K562 (cell line): ENCODE results near the gene PSG4. TPM values are rescaled to one million over a fixed set of nuclear protein-coding genes. Genes with fewer than 3 reads are reported as not detected.
"Not testable (repeated sequence)": the region's sequence is repeated elsewhere in the genome, so short reads cannot be mapped to it uniquely, and the experiment has no call there.

Source experiments
- ATAC-seq: fragments of 200-7000 bp; cut with Tn5 transposase; 3 replicates; pipeline ENCODE4 v1.9.1; 2020; ENCODE audit warnings: moderate library complexity
- BruUV-seq: library from RNA; stranded (reverse); fragments of 400-500 nt; replicated peaks from 2 replicates; lab custom pipeline; 2021; lab: Mats Ljungman, UMichigan
- CTCF ChIA-PET: fragments of 300-600 bp; formaldehyde crosslinking; extraction: SDS; loops from one replicate; lab custom pipeline; 2021; ENCODE audit warnings: low intra/inter-chr PET ratio; lab: Yijun Ruan, JAX
- POLR2A ChIA-PET: fragments of 300-600, 350-650 bp; sonication (Branson Sonifier 250); formaldehyde crosslinking; extraction: SDS; loops from one replicate; lab custom pipeline; 2021; ENCODE audit warnings: antibody characterized with exemption, inconsistent platforms; lab: Yijun Ruan, JAX
- DNase-seq, 4 experiments: peaks; one replicate each; pipeline versions ENCODE4 v3.0.0 to v3.0.0-alpha.2; 2011 to 2018; ENCODE audit warnings: low spot score in 3 of 4, mixed read lengths in 3 of 4; ENCODE audit errors: extremely low read depth in 1 of 4
- FAIRE-seq: peaks from 2 replicates; lab custom pipeline; 2011; peaks lifted over from hg19 to GRCh38; lab: Jason Lieb, UNC
- H2AFZ ChIP-seq: 2 replicates; pipeline ENCODE4 v1.6.0; 2011; ENCODE audit warnings: low read depth, low read length, control low read depth, inconsistent platforms
- H3K27ac ChIP-seq: fragments of 200-600 bp; 3 replicates; pipeline ENCODE4 v1.8.0; 2011; ENCODE audit warnings: low read depth, mild to moderate bottlenecking, control low read depth, inconsistent platforms, low read length, moderate library complexity, mixed read lengths; ENCODE audit errors: extremely low read depth
- H3K27me3 ChIP-seq, 2 experiments: fragments of 300-600 bp in 1 of 2; 2 replicates in 1 of 2; 3 replicates in 1 of 2; pipeline versions ENCODE4 v1.6.0 to v1.8.0; 2011; ENCODE audit warnings: inconsistent platforms in 2 of 2, low read length in 2 of 2, mild to moderate bottlenecking in 1 of 2, mixed read lengths in 1 of 2, moderate library complexity in 1 of 2; ENCODE audit not compliant: control insufficient read depth in 2 of 2, insufficient read depth in 2 of 2
- H3K36me3 ChIP-seq: fragments of 300-600 bp; 3 replicates; pipeline ENCODE4 v1.8.0; 2011; ENCODE audit warnings: mild to moderate bottlenecking, low read length, inconsistent platforms; ENCODE audit not compliant: control insufficient read depth, insufficient read depth
- H3K4me1 ChIP-seq, 2 experiments: fragments of 200-600 bp in 1 of 2; replicated peaks in 1 of 2; 2 replicates in 1 of 2; 3 replicates in 1 of 2; pipeline versions ENCODE4 v1.5.1 to v1.8.0; 2011; ENCODE audit warnings: inconsistent platforms in 2 of 2, low read length in 2 of 2, mild to moderate bottlenecking in 1 of 2, mixed read lengths in 1 of 2, moderate library complexity in 1 of 2; ENCODE audit not compliant: control insufficient read depth in 2 of 2, insufficient read depth in 2 of 2
- H3K4me2 ChIP-seq: 2 replicates; pipeline ENCODE4 v1.6.1; 2011; ENCODE audit warnings: low read length, control low read depth, inconsistent platforms, mixed read lengths; ENCODE audit not compliant: insufficient read depth
- H3K4me3 ChIP-seq: fragments of 200-600 bp; sonication (generic), shearing (Covaris generic); 2 replicates; pipeline ENCODE4 v1.5.1; 2016; ENCODE audit warnings: control low read depth, inconsistent platforms
- H3K79me2 ChIP-seq: fragments of 200-600 bp; 3 replicates; pipeline ENCODE4 v1.8.0; 2011; ENCODE audit warnings: low read length, inconsistent platforms; ENCODE audit not compliant: control insufficient read depth, insufficient read depth
- H3K9ac ChIP-seq, 2 experiments: 2 replicates each; pipeline versions ENCODE4 v1.6.0 to v1.6.1; 2011; ENCODE audit warnings: low read depth in 2 of 2, low read length in 2 of 2, control low read depth in 1 of 2, inconsistent platforms in 1 of 2, mild to moderate bottlenecking in 1 of 2, mixed read lengths in 1 of 2; ENCODE audit not compliant: insufficient read depth in 1 of 2
- H3K9me1 ChIP-seq: one replicate; pipeline ENCODE4 v1.6.0; 2011; ENCODE audit warnings: inconsistent platforms, mild to moderate bottlenecking, low read length, moderate library complexity; ENCODE audit not compliant: control insufficient read depth, insufficient read depth
- H3K9me3 ChIP-seq: replicated peaks from 2 replicates; pipeline ENCODE4 v1.5.1; 2011; ENCODE audit warnings: low read depth, low read length, inconsistent platforms; ENCODE audit not compliant: control insufficient read depth, insufficient read depth
- H4K20me1 ChIP-seq: replicated peaks from 2 replicates; pipeline ENCODE4 v1.6.1; 2011; ENCODE audit warnings: low read length, inconsistent platforms, mixed read lengths; ENCODE audit not compliant: control insufficient read depth, insufficient read depth
- HCFC1 ChIP-seq: IDR thresholded peaks from 2 replicates; pipeline ENCODE4 v1.6.1; 2012; ENCODE audit warnings: low read depth, low read length, improper control_type of control experiment
- NR3C1 ChIP-seq: sonication (generic); formaldehyde crosslinking; IDR thresholded peaks from 2 replicates; pipeline ENCODE4 v1.8.1; 2022; ENCODE audit warnings: missing genetic modification reagents
- RBM15 ChIP-seq: fragments of 200-400 bp; formaldehyde crosslinking; IDR thresholded peaks from 2 replicates; pipeline ENCODE4 v1.6.1; 2018; ENCODE audit warnings: mild to moderate bottlenecking, low read length, moderate library complexity; ENCODE audit not compliant: insufficient read depth
- RFX1 ChIP-seq: fragments of 450-650 bp; IDR thresholded peaks from 2 replicates; pipeline ENCODE4 v1.6.1; 2016; ENCODE audit warnings: mild to moderate bottlenecking, moderate library complexity
- RFX5 ChIP-seq: IDR thresholded peaks from 2 replicates; pipeline ENCODE4 v1.6.1; 2011; ENCODE audit warnings: low read depth, mild to moderate bottlenecking, improper control_type of control experiment, low read length
- TARDBP ChIP-seq: fragments of 450-650 bp; IDR thresholded peaks from 2 replicates; pipeline ENCODE4 v1.6.1; 2016
- ZNF121 ChIP-seq: sonication (generic); formaldehyde crosslinking; conservative IDR thresholded peaks from 2 replicates; pipeline ENCODE4 v1.8.0; 2022; ENCODE audit warnings: missing genetic modification reagents
- ZNF133 ChIP-seq: fragments of 250-450 bp; sonication (Bioruptor Pico); IDR thresholded peaks from 2 replicates; pipeline ENCODE4 v1.4.0; 2020; ENCODE audit warnings: mild to moderate bottlenecking
- ZNF165 ChIP-seq: fragments of 250-450 bp; sonication (Bioruptor Pico); IDR thresholded peaks from 2 replicates; pipeline ENCODE4 v1.4.0; 2020; ENCODE audit warnings: borderline replicate concordance
- WGBS: fragments of 100-300 bp; shearing (Covaris generic); methylation state at CpG from one replicate; pipeline ENCODE4 v1.1.6; 2016; ENCODE audit warnings: low coverage, mixed read lengths; ENCODE audit not compliant: insufficient coverage; ENCODE audit errors: missing lambda C conversion rate; 5-methylcytosine and 5-hydroxymethylcytosine counted together
- in situ Hi-C: fragments of 300-500 bp; cut with MboI; formaldehyde crosslinking; loops from 4 replicates; pipeline ENCODE4 v1.15.0; 2018; ENCODE audit warnings: inconsistent platforms, mixed read lengths
- intact Hi-C: fragments of 100-400 bp; cut with micrococcal nuclease; formaldehyde crosslinking; loops from 2 replicates; pipeline ENCODE4 v1.14.2; 2022
- polyA plus RNA-seq, 8 experiments: library from polyadenylated mRNA; depleted of rRNA in 4 of 8; stranded (reverse) in 5 of 8; unstranded in 3 of 8; fragments of >200 nt; fragmentation: Nextera tagmentation in 2 of 8; fragmentation: Illumina TruSeq in 1 of 8; extraction: Ambion mirVana in 2 of 8; extraction: Trizol in 1 of 8; gene quantifications; 2 replicates each; pipeline versions ENCODE4 v1.2.1 to v1.2.3, GENCODE V29; 2011 to 2014; ENCODE audit warnings: inconsistent platforms in 1 of 8, missing spikeins in 1 of 8
- total RNA-seq, 7 experiments: library from RNA; depleted of rRNA in 6 of 7; stranded (reverse); fragments of >200 nt in 6 of 7; fragmentation: Illumina TruSeq in 2 of 7; extraction: Trizol in 2 of 7; gene quantifications; 2 replicates each; pipeline versions ENCODE4 v1.2.1 to v1.2.3, GENCODE V29; 2011 to 2021; ENCODE audit warnings: low replicate concordance in 1 of 7

The PSG4 gene
- total and polyA plus RNA-seq, 9 of the 15 experiments (the other 6 are each of a cell fraction or from before 2014, with no cell fraction given), result 0.03 TPM; not detected in 8

GRCh38 chr19:43224855-43225253 lies 19.4 kb upstream of the PSG4 start:
- FAIRE-seq, result no peak
- no TSS peak for BruUV-seq
- Histone ChIP-seq H2AFZ (no peak overlapping the region), H4K20me1 (no peaks in the 10 kb centered on the region), H3K79me2 (no peaks in the 10 kb centered on the region), H3K4me2 (no peak overlapping the region), H3K4me1 (no peaks in the 10 kb centered on the region), H3K27ac (no peak overlapping the region), H3K9me3 (no peaks in the 10 kb centered on the region), H3K4me3 (no peak overlapping the region), H3K9ac (no peak overlapping the region), H3K27me3 (no peaks in the 10 kb centered on the region), H3K9me1 (no peaks in the 10 kb centered on the region), H3K36me3 (no peaks in the 10 kb centered on the region)
- intact Hi-C loops (no loop called here), in situ Hi-C loops (no loop called here)
- ChIA-PET CTCF (interaction anchor here (0.6 kb wide), 1 partner anchor 1188 kb away, joined by 4 read pairs; no protein-coding TSS in a partner anchor), POLR2A (no interaction called here)
- no peak for DNase-seq
- no peak for ATAC-seq
- 0% methylated on average over 2 of the region's 2 CpGs for WGBS
- no peak for TF ChIP-seq ZNF121 (CRISPR knock-in tag)
- no peak for TF ChIP-seq ZNF133 (CRISPR knock-in tag)
- no peak for TF ChIP-seq RBM15
- TF ChIP-seq RFX1, result no peak
- no peak for TF ChIP-seq RFX5
- TF ChIP-seq ZNF165, result no peak
- no peak for TF ChIP-seq NR3C1 (CRISPR knock-in tag)
- no peak for TF ChIP-seq TARDBP
- TF ChIP-seq HCFC1, result no peak

- WGBS, result 2% methylated on average over 5 of the region's 5 CpGs
- H3K36me3 ChIP-seq, H3K27ac ChIP-seq, DNase-seq, H4K20me1 ChIP-seq, H3K4me3 ChIP-seq, H3K9ac ChIP-seq, in situ Hi-C loops, BruUV-seq, H3K4me1 ChIP-seq, H3K4me2 ChIP-seq, H3K27me3 ChIP-seq, H3K9me1 ChIP-seq, H3K79me2 ChIP-seq, ATAC-seq, H2AFZ ChIP-seq, intact Hi-C loops, H3K9me3 ChIP-seq, POLR2A ChIA-PET, FAIRE-seq: not testable (repeated sequence)
- CTCF ChIA-PET, result interaction anchor here (0.6 kb wide), 1 partner anchor 1189 kb away, joined by 4 read pairs; no protein-coding TSS in a partner anchor
Observed at GRCh38 chr19:43224201-43224854, 18.9 kb upstream of the PSG4 start.

- H2AFZ ChIP-seq, H3K4me1 ChIP-seq, H3K27ac ChIP-seq, H3K36me3 ChIP-seq, POLR2A ChIA-PET, H3K9me1 ChIP-seq, H3K79me2 ChIP-seq, H3K4me3 ChIP-seq, H3K9me3 ChIP-seq, H3K27me3 ChIP-seq, BruUV-seq, H4K20me1 ChIP-seq, CTCF ChIA-PET, DNase-seq, intact Hi-C loops, H3K9ac ChIP-seq, in situ Hi-C loops, ATAC-seq, H3K4me2 ChIP-seq, FAIRE-seq: not testable (repeated sequence)
- WGBS, result 4% methylated on average over 17 of the region's 22 CpGs
Observed at GRCh38 chr19:43221891-43222290, 16.5 kb upstream of the PSG4 start.
